LNCaP clone FGC (cell line): Measurements from ENCODE around the gene PRDM5.

Experiments used
- DNase-seq: peaks from one replicate; pipeline ENCODE4 v3.0.0-alpha.2; 2011; ENCODE audit warnings: low read depth
- H3K4me3 ChIP-seq: 2 replicates; pipeline ENCODE4 v1.5.1; 2011; ENCODE audit warnings: mild to moderate bottlenecking, low read depth, low read length, control low read depth
- TF ChIP-seq, protein P1 (sequence below): IDR thresholded peaks from 2 replicates; pipeline ENCODE4 v1.5.1; 2012; ENCODE audit warnings: mild to moderate bottlenecking; ENCODE audit not compliant: control insufficient read depth, insufficient read depth; ENCODE audit errors: extremely low read depth

Gene PRDM5

DNA sequence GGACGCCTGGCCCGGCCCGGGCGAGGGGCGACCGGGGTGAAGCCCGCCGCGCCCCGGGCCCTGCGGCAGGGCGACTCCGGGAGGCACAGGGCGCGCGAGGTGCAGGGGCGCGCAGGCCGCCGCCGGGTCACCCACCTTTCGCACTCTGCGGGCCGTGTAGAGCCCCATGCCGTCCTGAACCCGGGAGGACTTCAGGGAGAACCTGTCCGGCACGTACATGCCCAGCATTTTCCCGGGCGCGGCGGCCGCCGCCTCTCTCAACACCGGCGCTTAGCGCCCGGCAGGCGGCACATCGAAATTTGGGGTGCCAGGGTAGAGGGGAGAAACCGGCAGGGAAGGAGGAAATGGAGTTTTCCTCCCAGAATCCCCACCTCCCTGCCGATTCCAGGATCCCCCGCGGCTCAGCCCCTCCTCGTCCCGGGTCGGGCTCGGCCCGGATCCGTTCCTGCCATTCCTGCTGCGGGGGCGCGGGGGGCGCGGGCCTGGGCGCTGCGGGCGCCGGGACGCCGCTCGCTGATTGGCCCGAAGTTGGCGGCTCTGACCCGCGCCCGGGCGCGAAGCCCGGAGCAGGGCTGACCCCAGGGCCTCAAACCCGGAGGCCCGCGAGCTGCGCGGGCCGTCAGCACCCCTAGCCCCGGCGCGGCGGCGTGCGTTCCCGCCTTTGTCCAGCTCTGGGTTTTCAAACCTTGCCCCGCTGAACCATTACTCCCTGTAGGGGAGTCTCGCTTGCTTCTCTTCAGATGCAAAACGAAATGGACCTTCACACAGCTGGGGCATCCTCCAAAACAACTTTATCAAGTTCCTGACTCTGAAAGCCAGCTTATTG is at the start of gene PRDM5:
Gene PRDM5, minus strand, starts transcription at position 346 of the 826 bp plus-strand sequence. Its CDS starts 118 bp downstream, at position 228.
- TF ChIP-seq, protein P1, sequence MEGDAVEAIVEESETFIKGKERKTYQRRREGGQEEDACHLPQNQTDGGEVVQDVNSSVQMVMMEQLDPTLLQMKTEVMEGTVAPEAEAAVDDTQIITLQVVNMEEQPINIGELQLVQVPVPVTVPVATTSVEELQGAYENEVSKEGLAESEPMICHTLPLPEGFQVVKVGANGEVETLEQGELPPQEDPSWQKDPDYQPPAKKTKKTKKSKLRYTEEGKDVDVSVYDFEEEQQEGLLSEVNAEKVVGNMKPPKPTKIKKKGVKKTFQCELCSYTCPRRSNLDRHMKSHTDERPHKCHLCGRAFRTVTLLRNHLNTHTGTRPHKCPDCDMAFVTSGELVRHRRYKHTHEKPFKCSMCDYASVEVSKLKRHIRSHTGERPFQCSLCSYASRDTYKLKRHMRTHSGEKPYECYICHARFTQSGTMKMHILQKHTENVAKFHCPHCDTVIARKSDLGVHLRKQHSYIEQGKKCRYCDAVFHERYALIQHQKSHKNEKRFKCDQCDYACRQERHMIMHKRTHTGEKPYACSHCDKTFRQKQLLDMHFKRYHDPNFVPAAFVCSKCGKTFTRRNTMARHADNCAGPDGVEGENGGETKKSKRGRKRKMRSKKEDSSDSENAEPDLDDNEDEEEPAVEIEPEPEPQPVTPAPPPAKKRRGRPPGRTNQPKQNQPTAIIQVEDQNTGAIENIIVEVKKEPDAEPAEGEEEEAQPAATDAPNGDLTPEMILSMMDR: no peak
- DNase-seq: no peak
- H3K4me3 ChIP-seq: peak within 1 kb of the TSS; percentile 39

DNA sequence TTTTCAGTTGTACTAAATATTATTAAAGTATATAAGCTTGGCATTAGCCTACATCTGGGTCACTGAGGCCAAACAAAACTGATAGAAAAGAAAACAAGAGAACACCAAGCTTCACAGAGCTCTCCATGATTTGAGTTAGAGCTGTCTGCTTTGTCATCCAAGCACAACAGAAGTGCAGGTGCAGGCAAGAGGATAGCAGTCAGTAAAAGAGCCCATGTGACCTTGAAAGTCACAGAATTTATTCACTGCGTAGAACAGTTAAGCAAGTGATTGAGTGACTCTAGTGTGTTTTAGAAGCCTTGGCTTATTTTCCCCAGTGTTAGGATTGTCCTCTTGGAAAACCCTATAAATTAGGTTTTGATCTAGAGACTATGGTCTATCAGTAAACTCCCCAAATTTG is 49.4 kb upstream of the PRDM5 start:
- TF ChIP-seq, protein P1: no peak

DNA sequence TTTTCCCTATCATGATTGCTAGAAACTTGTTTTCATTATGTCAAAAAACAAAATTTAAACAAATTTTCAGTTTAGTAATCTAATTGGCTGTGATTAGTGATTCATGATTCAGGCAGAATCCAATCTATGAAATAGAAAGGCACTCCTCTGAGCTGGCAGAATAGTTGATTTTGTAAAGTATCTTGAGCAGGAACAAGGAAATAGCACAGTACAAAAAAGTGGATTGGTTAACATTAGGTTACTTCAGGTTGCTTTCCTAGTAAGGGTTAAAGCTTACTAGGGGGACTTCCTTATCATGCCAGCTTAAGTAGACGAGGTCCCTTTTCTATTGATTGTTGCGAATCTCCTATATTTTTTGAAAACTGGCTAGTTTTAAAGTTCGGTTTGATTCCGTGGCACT is 43.4 kb upstream of the PRDM5 start:
- no peak for DNase-seq
- TF ChIP-seq, protein P1: no peak
- no peak overlapping the region for H3K4me3 ChIP-seq

More for the DNA sequence above, 49.4 kb upstream of the PRDM5 start:
- no peak for DNase-seq
- H3K4me3 ChIP-seq: no peak overlapping the region

DNA sequence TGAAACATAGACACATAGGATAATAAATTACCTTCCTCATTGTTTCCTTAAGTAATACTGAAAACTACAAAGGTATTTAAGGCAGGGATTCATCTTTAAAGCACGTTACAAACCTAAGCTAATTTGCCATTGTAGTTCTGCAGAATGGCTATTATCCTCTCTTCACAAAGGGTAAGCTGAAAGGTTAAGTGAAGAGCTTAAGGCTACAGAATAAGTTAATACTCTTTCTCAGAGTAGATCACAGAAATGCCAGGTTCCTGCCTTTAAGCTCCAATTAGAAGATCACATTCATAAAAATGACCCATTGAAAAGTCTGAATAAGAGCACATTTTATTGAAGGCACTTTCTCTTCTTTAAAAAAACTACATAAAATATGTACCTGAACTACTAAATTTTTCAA is 42.1 kb upstream of the PRDM5 start:
- TF ChIP-seq, protein P1: no peak
- no peak overlapping the region for H3K4me3 ChIP-seq
- no peak for DNase-seq

DNA sequence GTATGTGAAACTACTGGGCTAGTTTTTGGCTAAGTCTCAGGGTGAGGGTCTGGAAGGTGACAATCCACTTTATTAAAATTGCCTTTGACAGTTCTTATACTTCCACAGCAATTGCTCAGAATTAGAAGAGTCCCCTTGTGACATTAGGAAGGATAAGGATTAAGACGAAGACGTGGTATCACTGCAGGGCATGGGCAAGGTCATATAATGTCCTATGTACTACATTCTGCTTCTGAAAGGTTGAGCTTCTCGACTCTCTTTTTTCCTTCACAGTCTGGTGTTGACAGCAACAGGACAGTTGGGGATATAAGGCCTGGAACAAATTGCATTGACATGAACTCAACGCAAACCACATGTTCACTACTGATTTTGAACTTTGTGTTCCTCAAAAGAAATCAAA is 40.9 kb upstream of the PRDM5 start:
- TF ChIP-seq, protein P1: no peak
- no peak overlapping the region for H3K4me3 ChIP-seq
- DNase-seq: no peak

DNA sequence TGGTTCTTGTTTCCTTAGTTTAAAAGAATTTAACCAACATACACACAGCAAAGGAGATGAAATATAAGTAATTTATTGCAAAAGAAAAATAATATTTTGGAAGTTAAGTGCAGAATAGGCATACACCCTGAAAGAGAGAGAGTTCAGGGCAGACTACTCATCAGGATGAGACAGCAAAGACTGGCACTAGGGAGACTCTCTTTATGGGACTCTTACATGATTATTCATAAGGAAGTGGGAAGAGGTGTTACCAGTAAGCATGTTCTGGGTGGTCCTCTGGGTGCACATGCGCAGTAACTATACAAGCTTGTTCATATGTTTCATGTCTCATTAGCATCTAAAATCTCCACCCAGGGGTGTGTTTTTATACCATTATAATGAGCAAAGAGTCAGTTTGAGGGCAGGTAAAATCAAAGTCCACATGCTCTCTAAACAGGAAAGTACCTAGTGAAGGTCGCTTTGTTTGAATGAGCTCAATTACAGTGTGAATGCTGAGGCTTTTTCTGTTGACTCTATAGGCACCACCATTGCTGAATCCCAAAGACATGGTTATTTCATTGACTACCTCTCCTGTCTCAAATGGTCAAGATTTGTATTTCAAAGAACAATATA is 38.2 kb upstream of the PRDM5 start:
- no peak for DNase-seq
- TF ChIP-seq, protein P1: no peak
- H3K4me3 ChIP-seq: no peak overlapping the region
